ENCODE measurements around the gene CAPZA2.

DNA sequence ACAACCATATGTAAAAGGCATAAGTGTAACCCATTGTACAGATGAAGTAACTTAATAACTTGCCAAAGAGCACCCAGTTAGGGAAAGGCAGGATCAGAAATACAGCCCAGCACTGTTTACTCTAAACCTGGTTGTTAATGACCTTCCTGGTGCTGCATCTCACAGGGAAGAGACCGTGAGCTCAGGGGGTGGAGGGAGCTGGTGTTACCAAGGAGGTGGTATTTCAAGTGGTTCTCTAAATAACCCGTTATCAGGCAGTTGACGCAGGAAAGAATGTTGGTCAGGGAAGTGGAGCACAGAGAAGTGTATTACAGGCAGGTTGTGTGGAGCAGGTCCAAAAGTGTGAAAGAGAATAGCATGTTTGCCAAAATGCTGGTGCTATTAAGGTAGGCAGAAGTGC lies 86.5 kb downstream of the CAPZA2 start:
- no peak for TF ChIP-seq POLR2AphosphoS5 (IDR thresholded peaks at IDR 0.05)
- TF ChIP-seq, protein P1, sequence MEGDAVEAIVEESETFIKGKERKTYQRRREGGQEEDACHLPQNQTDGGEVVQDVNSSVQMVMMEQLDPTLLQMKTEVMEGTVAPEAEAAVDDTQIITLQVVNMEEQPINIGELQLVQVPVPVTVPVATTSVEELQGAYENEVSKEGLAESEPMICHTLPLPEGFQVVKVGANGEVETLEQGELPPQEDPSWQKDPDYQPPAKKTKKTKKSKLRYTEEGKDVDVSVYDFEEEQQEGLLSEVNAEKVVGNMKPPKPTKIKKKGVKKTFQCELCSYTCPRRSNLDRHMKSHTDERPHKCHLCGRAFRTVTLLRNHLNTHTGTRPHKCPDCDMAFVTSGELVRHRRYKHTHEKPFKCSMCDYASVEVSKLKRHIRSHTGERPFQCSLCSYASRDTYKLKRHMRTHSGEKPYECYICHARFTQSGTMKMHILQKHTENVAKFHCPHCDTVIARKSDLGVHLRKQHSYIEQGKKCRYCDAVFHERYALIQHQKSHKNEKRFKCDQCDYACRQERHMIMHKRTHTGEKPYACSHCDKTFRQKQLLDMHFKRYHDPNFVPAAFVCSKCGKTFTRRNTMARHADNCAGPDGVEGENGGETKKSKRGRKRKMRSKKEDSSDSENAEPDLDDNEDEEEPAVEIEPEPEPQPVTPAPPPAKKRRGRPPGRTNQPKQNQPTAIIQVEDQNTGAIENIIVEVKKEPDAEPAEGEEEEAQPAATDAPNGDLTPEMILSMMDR (IDR thresholded peaks at IDR 0.05): no peak
- TF ChIP-seq POLR2A (IDR thresholded peaks at IDR 0.05): no peak

Measured in suprapubic skin (tissue), 4 donors.